ENCODE data around the gene VPS4A. TPM values are rescaled to one million over a fixed set of nuclear protein-coding genes. Genes with fewer than 3 reads are reported as not detected.

Gene VPS4A
- total and polyA plus RNA-seq, 12 donors, result 24.2 to 44.6 (median 28.1) TPM

GRCh38 chr16:69311533-69312387 is 610 bp downstream of the VPS4A start:
- TF ChIP-seq CTCF (IDR thresholded peaks at IDR 0.05), result no peak
- Histone ChIP-seq H3K4me1 (peaks cover 5 to 44% (median 25%) of the 10 kb centered on the region in 9 donors), H3K36me3 (peaks cover 0 to 38% (median 14%) of the 10 kb centered on the region in 9 donors), H3K27ac (peak overlapping the region; percentile 36 to 97 (median 90)), H3K27me3 (no peaks in the 10 kb centered on the region), H3K4me3 (peak overlapping the region; percentile 77 to 99 (median 88)), H3K9me3 (no peaks in the 10 kb centered on the region)
- intact Hi-C loops (cut with DNase I), result loop anchor here in 2 of 10 donors (1.0 to 2.0 kb wide), 2 partner anchors 27 to 28 kb away; partner anchors contain the start of genes COG8 (in 2 of the 2) and NIP7 (in 2 of the 2)
- ATAC-seq (peak; percentile 4 to 55 (median 40)), DNase-seq (no peak)
- WGBS, 2 donors, result 1 to 2% methylated on average over 49 to 59 of the region's 59 CpGs

GRCh38 chr16:69313469-69313868 is 2.3 kb downstream of the VPS4A start:
- H3K27ac ChIP-seq, result no peak overlapping the region
- H3K4me3 ChIP-seq, result no peak overlapping the region
- WGBS, 2 donors, result 92 to 93% methylated on average over 5 of the region's 5 CpGs
- H3K4me1 ChIP-seq, result peaks cover 5 to 44% (median 25%) of the 10 kb centered on the region in 9 donors
- no peak for DNase-seq
- no peak for TF ChIP-seq CTCF (IDR thresholded peaks at IDR 0.05)
- intact Hi-C loops (cut with DNase I), result no loop called here
- H3K9me3 ChIP-seq, result no peaks in the 10 kb centered on the region
- H3K36me3 ChIP-seq, result peaks cover 0 to 55% (median 19%) of the 10 kb centered on the region in 9 donors
- ATAC-seq, result no peak
- H3K27me3 ChIP-seq, result no peaks in the 10 kb centered on the region

GRCh38 chr16:69314534-69314933 is 3.4 kb downstream of the VPS4A start:
- ATAC-seq (no peak), DNase-seq (no peak)
- H3K9me3 ChIP-seq, result no peaks in the 10 kb centered on the region
- intact Hi-C loops (cut with DNase I), result no loop called here
- H3K27me3 ChIP-seq, result no peaks in the 10 kb centered on the region
- H3K4me3 ChIP-seq, result no peak overlapping the region
- H3K36me3 ChIP-seq, result peaks cover 0 to 66% (median 30%) of the 10 kb centered on the region in 9 donors
- TF ChIP-seq CTCF (IDR thresholded peaks at IDR 0.05), result no peak
- 71% methylated on average over 11 of the region's 11 CpGs for WGBS, 2 donors
- no peak overlapping the region for H3K27ac ChIP-seq
- H3K4me1 ChIP-seq, result peaks cover 5 to 44% (median 25%) of the 10 kb centered on the region in 9 donors

- 82 to 85% methylated on average over 30 of the region's 30 CpGs for WGBS, 2 donors
- Histone ChIP-seq H3K9me3 (no peaks in the 10 kb centered on the region), H3K36me3 (peaks cover 4 to 77% (median 42%) of the 10 kb centered on the region in 9 donors), H3K27me3 (no peaks in the 10 kb centered on the region), H3K27ac (no peak overlapping the region), H3K4me1 (peaks cover 5 to 38% (median 21%) of the 10 kb centered on the region in 9 donors), H3K4me3 (no peak overlapping the region)
- DNase-seq, result no peak
- intact Hi-C loops (cut with DNase I), result no loop called here
- no peak for TF ChIP-seq CTCF (IDR thresholded peaks at IDR 0.05)
- no peak for ATAC-seq
Observed at GRCh38 chr16:69315486-69316311, 4.5 kb downstream of the VPS4A start.
